ENCODE data around the gene PALMD.

- TF ChIP-seq CTCF (IDR thresholded peaks at IDR 0.05) (no peak), POLR2A (IDR thresholded peaks at IDR 0.05) (no peak)
Measured at GRCh38 chr1:99670583-99670982, 24.7 kb downstream of the PALMD start.
